ENCODE results near the gene KCNA2.

KCNA2 gene

GRCh38 chr1:110593902-110594301, 12.3 kb downstream of the KCNA2 start:
- H3K9me3 ChIP-seq, result no peaks in the 10 kb centered on the region
- TF ChIP-seq, protein P1, sequence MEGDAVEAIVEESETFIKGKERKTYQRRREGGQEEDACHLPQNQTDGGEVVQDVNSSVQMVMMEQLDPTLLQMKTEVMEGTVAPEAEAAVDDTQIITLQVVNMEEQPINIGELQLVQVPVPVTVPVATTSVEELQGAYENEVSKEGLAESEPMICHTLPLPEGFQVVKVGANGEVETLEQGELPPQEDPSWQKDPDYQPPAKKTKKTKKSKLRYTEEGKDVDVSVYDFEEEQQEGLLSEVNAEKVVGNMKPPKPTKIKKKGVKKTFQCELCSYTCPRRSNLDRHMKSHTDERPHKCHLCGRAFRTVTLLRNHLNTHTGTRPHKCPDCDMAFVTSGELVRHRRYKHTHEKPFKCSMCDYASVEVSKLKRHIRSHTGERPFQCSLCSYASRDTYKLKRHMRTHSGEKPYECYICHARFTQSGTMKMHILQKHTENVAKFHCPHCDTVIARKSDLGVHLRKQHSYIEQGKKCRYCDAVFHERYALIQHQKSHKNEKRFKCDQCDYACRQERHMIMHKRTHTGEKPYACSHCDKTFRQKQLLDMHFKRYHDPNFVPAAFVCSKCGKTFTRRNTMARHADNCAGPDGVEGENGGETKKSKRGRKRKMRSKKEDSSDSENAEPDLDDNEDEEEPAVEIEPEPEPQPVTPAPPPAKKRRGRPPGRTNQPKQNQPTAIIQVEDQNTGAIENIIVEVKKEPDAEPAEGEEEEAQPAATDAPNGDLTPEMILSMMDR (IDR thresholded peaks at IDR 0.05), result no peak
- H3K27me3 ChIP-seq, result peaks cover 58% of the 10 kb centered on the region
- H3K27ac ChIP-seq, result no peak overlapping the region
- no peak overlapping the region for H3K4me3 ChIP-seq (ENCODE audit: low read depth in 1 of 2, low read length in 1 of 2)
- no peaks in the 10 kb centered on the region for H3K36me3 ChIP-seq
- no peaks in the 10 kb centered on the region for H3K4me1 ChIP-seq (ENCODE audit: control insufficient read depth in 1 of 2, insufficient read depth in 1 of 2, low read depth in 1 of 2, low read length in 1 of 2)

DNA sequence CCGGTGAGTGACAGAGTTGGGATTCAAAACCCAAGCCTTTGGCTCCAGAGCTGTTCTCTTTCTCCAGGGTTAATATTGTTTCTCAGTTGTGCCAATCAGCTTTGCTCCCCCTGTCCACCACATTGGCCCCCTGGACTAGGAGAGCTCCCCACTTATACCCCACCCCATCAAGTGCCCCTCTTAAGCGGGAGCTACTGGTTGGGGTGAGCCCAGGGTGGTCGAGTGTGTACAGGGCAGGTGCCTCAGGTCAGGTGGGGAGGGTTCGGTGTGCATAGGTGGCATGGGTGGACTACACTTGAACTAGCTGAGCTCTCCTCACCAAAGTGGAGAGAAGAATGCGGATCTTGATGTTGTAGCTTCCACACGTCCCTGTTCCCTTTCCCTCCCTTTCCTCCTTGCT, 14.2 kb downstream of the KCNA2 start:
- TF ChIP-seq, protein P1 (IDR thresholded peaks at IDR 0.05), result no peak
- Histone ChIP-seq H3K36me3 (no peaks in the 10 kb centered on the region), H3K4me1 (ENCODE audit: control insufficient read depth in 1 of 2, insufficient read depth in 1 of 2, low read depth in 1 of 2, low read length in 1 of 2) (no peaks in the 10 kb centered on the region), H3K9me3 (no peaks in the 10 kb centered on the region), H3K27ac (no peak overlapping the region), H3K27me3 (peaks cover 64% of the 10 kb centered on the region), H3K4me3 (ENCODE audit: low read depth in 1 of 2, low read length in 1 of 2) (no peak overlapping the region)

- Histone ChIP-seq H3K4me3 (ENCODE audit: low read depth in 1 of 2, low read length in 1 of 2) (no peak overlapping the region), H3K9me3 (no peaks in the 10 kb centered on the region), H3K4me1 (ENCODE audit: control insufficient read depth in 1 of 2, insufficient read depth in 1 of 2, low read depth in 1 of 2, low read length in 1 of 2) (no peaks in the 10 kb centered on the region), H3K27ac (no peak overlapping the region), H3K36me3 (no peaks in the 10 kb centered on the region), H3K27me3 (peaks cover 48% of the 10 kb centered on the region)
- TF ChIP-seq, protein P1 (IDR thresholded peaks at IDR 0.05), result no peak
These were observed 17.2 kb downstream of the KCNA2 start for GRCh38 chr1:110588991-110589390.

DNA sequence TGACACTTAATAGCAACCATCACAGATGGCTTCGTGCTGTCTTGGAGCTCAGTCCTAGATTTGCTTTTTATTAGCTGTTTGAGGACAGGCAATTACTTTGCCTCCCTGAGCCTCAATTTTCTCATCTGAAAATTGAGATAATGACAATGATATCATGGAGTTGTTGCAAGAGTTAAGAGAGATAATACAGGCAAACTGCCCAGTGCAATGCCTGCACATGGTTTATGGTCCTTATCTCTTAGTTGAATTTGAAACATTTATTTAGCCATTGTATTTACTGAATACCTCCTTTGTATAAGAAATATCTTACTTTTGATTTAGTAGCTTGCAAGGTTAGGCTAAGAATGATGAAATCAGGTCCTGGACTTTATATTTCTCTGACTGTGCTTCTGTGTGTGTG, 17.7 kb downstream of the KCNA2 start:
- Histone ChIP-seq H3K9me3 (no peaks in the 10 kb centered on the region), H3K4me1 (ENCODE audit: control insufficient read depth in 1 of 2, insufficient read depth in 1 of 2, low read depth in 1 of 2, low read length in 1 of 2) (no peaks in the 10 kb centered on the region), H3K27ac (no peak overlapping the region), H3K36me3 (no peaks in the 10 kb centered on the region), H3K27me3 (peaks cover 43% of the 10 kb centered on the region), H3K4me3 (ENCODE audit: low read depth in 1 of 2, low read length in 1 of 2) (no peak overlapping the region)
- TF ChIP-seq, protein P1 (IDR thresholded peaks at IDR 0.05), result no peak

DNA sequence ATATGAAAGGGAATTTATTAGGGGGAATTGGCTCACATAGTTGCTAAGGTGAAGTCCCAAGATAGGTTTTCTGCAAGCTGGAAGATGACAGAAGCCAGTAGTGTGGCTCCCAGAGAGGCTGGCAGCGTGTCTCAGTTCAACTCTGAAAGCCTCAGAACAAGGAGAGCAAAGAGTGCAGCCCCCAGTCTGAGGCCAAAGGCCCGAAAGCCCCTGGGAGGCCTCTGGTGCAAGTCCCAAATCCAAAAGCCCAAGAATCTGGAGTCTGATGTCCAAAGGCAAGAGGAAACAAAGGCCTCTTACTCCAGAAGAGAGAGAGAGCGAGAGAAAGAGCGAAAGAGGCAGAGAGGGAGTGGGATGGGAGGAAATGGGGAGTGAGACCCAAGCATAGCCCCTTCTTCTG, 18.3 kb downstream of the KCNA2 start:
- Histone ChIP-seq H3K27me3 (peaks cover 40% of the 10 kb centered on the region), H3K4me1 (ENCODE audit: control insufficient read depth in 1 of 2, insufficient read depth in 1 of 2, low read depth in 1 of 2, low read length in 1 of 2) (no peaks in the 10 kb centered on the region), H3K4me3 (ENCODE audit: low read depth in 1 of 2, low read length in 1 of 2) (no peak overlapping the region), H3K36me3 (no peaks in the 10 kb centered on the region), H3K9me3 (no peaks in the 10 kb centered on the region), H3K27ac (no peak overlapping the region)
- TF ChIP-seq, protein P1 (IDR thresholded peaks at IDR 0.05), result no peak

DNA sequence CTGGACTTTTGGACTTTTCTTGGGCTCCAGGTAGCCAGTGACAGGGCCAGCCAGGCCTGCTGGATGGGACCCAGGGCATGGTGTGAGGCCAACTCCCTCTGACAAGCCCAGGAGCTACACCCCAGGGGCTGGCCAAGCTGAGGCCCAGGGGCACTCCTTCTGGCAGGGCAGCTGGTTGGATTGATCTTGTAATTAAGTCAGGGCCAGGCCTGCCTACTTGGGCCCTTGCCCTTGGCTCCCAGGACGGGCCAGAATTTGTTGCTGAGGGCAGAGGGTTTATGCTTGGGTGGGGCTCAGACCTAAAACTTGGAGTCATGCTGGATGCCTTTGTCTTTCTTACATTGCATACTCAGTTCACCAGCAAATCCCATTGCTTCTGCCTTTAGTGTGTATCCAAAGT, 20.7 kb downstream of the KCNA2 start:
- Histone ChIP-seq H3K36me3 (no peaks in the 10 kb centered on the region), H3K4me1 (ENCODE audit: control insufficient read depth in 1 of 2, insufficient read depth in 1 of 2, low read depth in 1 of 2, low read length in 1 of 2) (no peaks in the 10 kb centered on the region), H3K27me3 (peaks cover 37% of the 10 kb centered on the region), H3K27ac (no peak overlapping the region), H3K4me3 (ENCODE audit: low read depth in 1 of 2, low read length in 1 of 2) (no peak overlapping the region), H3K9me3 (no peaks in the 10 kb centered on the region)
- TF ChIP-seq, protein P1 (IDR thresholded peaks at IDR 0.05), result no peak
